WERI-Rb-1 (cell line): ENCODE results near the gene PRLHR.

Source experiments
- DNase-seq: peaks from one replicate; pipeline ENCODE4 v3.0.0-alpha.2; 2020
- H3K27ac ChIP-seq: fragments of 250-450 bp; sonication (Bioruptor Pico); 2 replicates; pipeline ENCODE4 v1.5.1; 2020; ENCODE audit warnings: mild to moderate bottlenecking, moderate library complexity
- H3K27me3 ChIP-seq: fragments of 250-450 bp; sonication (Bioruptor Pico); 2 replicates; pipeline ENCODE4 v1.5.1; 2021; ENCODE audit warnings: mild to moderate bottlenecking, low read depth, moderate library complexity; ENCODE audit not compliant: insufficient read depth, severe bottlenecking
- H3K36me3 ChIP-seq: fragments of 250-450 bp; sonication (Bioruptor Pico); 2 replicates; pipeline ENCODE4 v1.5.1; 2020; ENCODE audit warnings: mild to moderate bottlenecking, moderate library complexity
- H3K4me3 ChIP-seq: 2 replicates; pipeline ENCODE4 v1.5.1; 2011; ENCODE audit warnings: low read depth, mild to moderate bottlenecking, control low read depth, low read length
- H3K9me3 ChIP-seq: fragments of 250-450 bp; sonication (Bioruptor Pico); 2 replicates; pipeline ENCODE4 v1.5.1; 2021; ENCODE audit warnings: mild to moderate bottlenecking, moderate library complexity; ENCODE audit not compliant: severe bottlenecking
- TF ChIP-seq, protein P1 (sequence below): IDR thresholded peaks from 2 replicates; pipeline ENCODE4 v1.5.1; 2011; ENCODE audit warnings: low read depth, mild to moderate bottlenecking, control low read depth, inconsistent platforms, low read length

Gene PRLHR

GRCh38 chr10:118610577-118610976, 15.1 kb upstream of the PRLHR start:
- H3K27me3 ChIP-seq = no peaks in the 10 kb centered on the region
- no peaks in the 10 kb centered on the region for H3K36me3 ChIP-seq
- no peak overlapping the region for H3K27ac ChIP-seq
- H3K9me3 ChIP-seq = peaks cover 14% of the 10 kb centered on the region
- H3K4me3 ChIP-seq = no peak overlapping the region
- no peak for DNase-seq
- TF ChIP-seq, protein P1, sequence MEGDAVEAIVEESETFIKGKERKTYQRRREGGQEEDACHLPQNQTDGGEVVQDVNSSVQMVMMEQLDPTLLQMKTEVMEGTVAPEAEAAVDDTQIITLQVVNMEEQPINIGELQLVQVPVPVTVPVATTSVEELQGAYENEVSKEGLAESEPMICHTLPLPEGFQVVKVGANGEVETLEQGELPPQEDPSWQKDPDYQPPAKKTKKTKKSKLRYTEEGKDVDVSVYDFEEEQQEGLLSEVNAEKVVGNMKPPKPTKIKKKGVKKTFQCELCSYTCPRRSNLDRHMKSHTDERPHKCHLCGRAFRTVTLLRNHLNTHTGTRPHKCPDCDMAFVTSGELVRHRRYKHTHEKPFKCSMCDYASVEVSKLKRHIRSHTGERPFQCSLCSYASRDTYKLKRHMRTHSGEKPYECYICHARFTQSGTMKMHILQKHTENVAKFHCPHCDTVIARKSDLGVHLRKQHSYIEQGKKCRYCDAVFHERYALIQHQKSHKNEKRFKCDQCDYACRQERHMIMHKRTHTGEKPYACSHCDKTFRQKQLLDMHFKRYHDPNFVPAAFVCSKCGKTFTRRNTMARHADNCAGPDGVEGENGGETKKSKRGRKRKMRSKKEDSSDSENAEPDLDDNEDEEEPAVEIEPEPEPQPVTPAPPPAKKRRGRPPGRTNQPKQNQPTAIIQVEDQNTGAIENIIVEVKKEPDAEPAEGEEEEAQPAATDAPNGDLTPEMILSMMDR = no peak

DNA sequence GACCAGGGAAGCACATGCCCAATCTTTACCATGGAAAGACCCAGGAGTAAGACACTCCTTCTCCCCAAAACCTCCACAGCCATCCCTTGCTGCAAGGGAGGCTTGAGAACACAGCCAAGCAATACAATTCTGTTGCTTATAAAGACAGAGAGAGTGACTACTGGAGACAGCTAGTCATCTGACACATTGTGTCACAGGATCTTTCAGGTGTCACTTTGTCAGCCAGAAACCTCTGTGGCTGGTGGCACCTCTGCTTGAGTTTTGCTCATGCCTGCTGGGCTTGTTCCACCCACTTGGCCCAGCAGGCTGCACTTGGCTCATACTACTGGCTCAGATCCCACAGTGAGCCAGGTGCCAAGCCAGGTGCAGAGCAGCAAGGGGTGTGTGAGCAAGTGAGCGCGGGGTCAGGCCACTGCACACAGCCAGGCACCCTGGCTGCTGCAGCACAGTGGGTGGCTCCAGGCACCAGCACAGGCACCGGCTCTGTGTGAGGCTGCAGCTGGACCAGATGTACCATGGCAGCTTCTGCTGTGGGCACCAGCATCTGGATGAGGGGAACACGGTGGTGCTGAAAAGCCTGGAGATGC, 12.4 kb upstream of the PRLHR start:
- H3K36me3 ChIP-seq = no peaks in the 10 kb centered on the region
- H3K27me3 ChIP-seq = no peaks in the 10 kb centered on the region
- no peak for DNase-seq
- H3K9me3 ChIP-seq = peaks cover 9% of the 10 kb centered on the region
- H3K4me3 ChIP-seq = no peak overlapping the region
- TF ChIP-seq, protein P1 = no peak
- H3K27ac ChIP-seq = no peak overlapping the region

- H3K9me3 ChIP-seq = peaks cover 9% of the 10 kb centered on the region
- TF ChIP-seq, protein P1 = no peak
- H3K27me3 ChIP-seq = no peaks in the 10 kb centered on the region
- H3K27ac ChIP-seq = no peak overlapping the region
- no peaks in the 10 kb centered on the region for H3K36me3 ChIP-seq
- DNase-seq = no peak
- no peak overlapping the region for H3K4me3 ChIP-seq
Measured at GRCh38 chr10:118605694-118606093, 10.2 kb upstream of the PRLHR start.

- DNase-seq = peak; percentile 40
- H3K36me3 ChIP-seq = no peaks in the 10 kb centered on the region; the same call in 1 of the 2 replicates
- H3K27me3 ChIP-seq = no peaks in the 10 kb centered on the region
- no peak overlapping the region for H3K27ac ChIP-seq
- H3K9me3 ChIP-seq = no peaks in the 10 kb centered on the region
- TF ChIP-seq, protein P1 = no peak
- peak overlapping the region; percentile 66 for H3K4me3 ChIP-seq
Measured at GRCh38 chr10:118596426-118597124, 1.1 kb upstream of the PRLHR start.

- H3K9me3 ChIP-seq = no peaks in the 10 kb centered on the region
- TF ChIP-seq, protein P1 = no peak
- peak overlapping the region; percentile 16; the same call in 1 of the 2 replicates for H3K27ac ChIP-seq
- H3K36me3 ChIP-seq = no peaks in the 10 kb centered on the region; the same call in 1 of the 2 replicates
- H3K27me3 ChIP-seq = no peaks in the 10 kb centered on the region
- H3K4me3 ChIP-seq = peak overlapping the region; percentile 66
- DNase-seq = peak; percentile 37
Measured at GRCh38 chr10:118595064-118595420, 406 bp downstream of the PRLHR start.
